IPS DF 19.7 (cell line): Measurements from ENCODE around the gene APOD.

ENCODE experiments used
- DNase-seq: peaks from one replicate; pipeline ENCODE4 v3.0.0-alpha.2; 2013; ENCODE audit warnings: low read depth, low spot score

The APOD gene

GRCh38 chr3:195524171-195524896 is 59.4 kb downstream of the APOD start:
- no peak for DNase-seq

GRCh38 chr3:195522254-195523023 is 61.3 kb downstream of the APOD start:
- no peak for DNase-seq
